Neural progenitor cell (in vitro differentiated cells): Measurements from ENCODE around the gene SEMA4A.

Experiments
- EZH2 ChIP-seq: fragments of 200-600 bp; sonication (generic); IDR thresholded peaks from 2 replicates; pipeline ENCODE4 v1.6.1; 2017; ENCODE audit warnings: antibody characterized with exemption, mild to moderate bottlenecking, moderate library complexity
- TF ChIP-seq, protein P1 (sequence below): fragments of 200-600 bp; sonication (generic); IDR thresholded peaks from 2 replicates; pipeline ENCODE4 v1.5.1; 2017; ENCODE audit warnings: antibody characterized with exemption, mild to moderate bottlenecking

- TF ChIP-seq EZH2 = no peak
- TF ChIP-seq, protein P1, sequence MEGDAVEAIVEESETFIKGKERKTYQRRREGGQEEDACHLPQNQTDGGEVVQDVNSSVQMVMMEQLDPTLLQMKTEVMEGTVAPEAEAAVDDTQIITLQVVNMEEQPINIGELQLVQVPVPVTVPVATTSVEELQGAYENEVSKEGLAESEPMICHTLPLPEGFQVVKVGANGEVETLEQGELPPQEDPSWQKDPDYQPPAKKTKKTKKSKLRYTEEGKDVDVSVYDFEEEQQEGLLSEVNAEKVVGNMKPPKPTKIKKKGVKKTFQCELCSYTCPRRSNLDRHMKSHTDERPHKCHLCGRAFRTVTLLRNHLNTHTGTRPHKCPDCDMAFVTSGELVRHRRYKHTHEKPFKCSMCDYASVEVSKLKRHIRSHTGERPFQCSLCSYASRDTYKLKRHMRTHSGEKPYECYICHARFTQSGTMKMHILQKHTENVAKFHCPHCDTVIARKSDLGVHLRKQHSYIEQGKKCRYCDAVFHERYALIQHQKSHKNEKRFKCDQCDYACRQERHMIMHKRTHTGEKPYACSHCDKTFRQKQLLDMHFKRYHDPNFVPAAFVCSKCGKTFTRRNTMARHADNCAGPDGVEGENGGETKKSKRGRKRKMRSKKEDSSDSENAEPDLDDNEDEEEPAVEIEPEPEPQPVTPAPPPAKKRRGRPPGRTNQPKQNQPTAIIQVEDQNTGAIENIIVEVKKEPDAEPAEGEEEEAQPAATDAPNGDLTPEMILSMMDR = no peak
Measured at GRCh38 chr1:156213644-156213966, 60.2 kb downstream of the SEMA4A start.
